HFFc6 (cell line): ENCODE results near the gene SMIM35. TPM values are rescaled to one million over a fixed set of nuclear protein-coding genes. Genes with fewer than 3 reads are reported as not detected.

Source experiments
- DNase-seq: peaks from one replicate; pipeline ENCODE4 v3.0.0-alpha.2; 2018
- H3K27ac Mint-ChIP-seq: 2 replicates; pipeline ENCODE4 v1.8.0; 2020; ENCODE audit warnings: mild to moderate bottlenecking, mixed read lengths
- H3K27me3 Mint-ChIP-seq: 2 replicates; pipeline ENCODE4 v1.8.0; 2021; ENCODE audit warnings: mild to moderate bottlenecking, moderate library complexity, mixed read lengths; ENCODE audit not compliant: insufficient read depth
- H3K36me3 Mint-ChIP-seq: 2 replicates; pipeline ENCODE4 v1.8.0; 2021; ENCODE audit warnings: low read depth, mixed read lengths
- H3K4me1 Mint-ChIP-seq: 2 replicates; pipeline ENCODE4 v1.8.0; 2020; ENCODE audit warnings: low read depth, mixed read lengths
- H3K4me3 Mint-ChIP-seq: 2 replicates; pipeline ENCODE4 v1.8.0; 2020; ENCODE audit warnings: mild to moderate bottlenecking, moderate library complexity, mixed read lengths
- H3K9me3 Mint-ChIP-seq: 2 replicates; pipeline ENCODE4 v1.8.0; 2020; ENCODE audit warnings: mild to moderate bottlenecking, mixed read lengths
- total RNA-seq, 6 experiments: library from RNA; stranded (reverse); fragmentation: NEBNext Ultra II Directional; extraction: Animal tissue kit (Norgen Biotek cat#: 25700); gene quantifications; 2 replicates in 1 of 6; 3 replicates in 5 of 6; pipeline ENCODE4 v1.2.3, GENCODE V29; 2021
- TF ChIP-seq, protein P1 (sequence below): fragments of 200-600 bp; sonication (generic); IDR thresholded peaks from 2 replicates; pipeline ENCODE4 v1.5.0; 2021; ENCODE audit warnings: antibody characterized with exemption, mild to moderate bottlenecking

Gene SMIM35
- total RNA-seq, 6 experiments from 2014 or later: not detected

DNA sequence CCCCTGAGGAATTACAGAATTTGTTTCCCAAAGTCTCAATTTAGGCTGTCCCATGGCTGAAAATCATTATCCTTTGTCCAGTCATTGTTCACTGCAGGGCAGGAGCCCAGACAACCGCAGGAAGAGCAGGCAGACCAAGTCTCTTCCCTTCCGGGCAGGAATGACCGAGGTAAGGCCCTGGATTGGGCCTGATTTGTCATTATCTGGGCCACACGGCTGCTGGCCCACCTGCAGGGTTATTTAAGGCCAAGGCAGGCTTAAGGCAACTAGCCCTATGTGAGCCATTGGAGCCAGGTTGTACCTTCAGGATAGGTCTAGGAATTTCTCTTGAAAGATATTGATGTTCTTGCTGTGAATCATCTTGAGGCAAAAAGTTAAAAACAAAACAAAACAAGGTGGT, 110.3 kb downstream of the SMIM35 start:
- Mint-ChIP-seq H3K27ac (no peak overlapping the region), H3K4me3 (no peak overlapping the region), H3K9me3 (no peaks in the 10 kb centered on the region), H3K36me3 (no peaks in the 10 kb centered on the region), H3K4me1 (0 out of 2 replicates have a peak, but pooled peaks cover 4% of the 10 kb centered on the region), H3K27me3 (peaks cover 30% of the 10 kb centered on the region)
- DNase-seq: no peak
- TF ChIP-seq, protein P1, sequence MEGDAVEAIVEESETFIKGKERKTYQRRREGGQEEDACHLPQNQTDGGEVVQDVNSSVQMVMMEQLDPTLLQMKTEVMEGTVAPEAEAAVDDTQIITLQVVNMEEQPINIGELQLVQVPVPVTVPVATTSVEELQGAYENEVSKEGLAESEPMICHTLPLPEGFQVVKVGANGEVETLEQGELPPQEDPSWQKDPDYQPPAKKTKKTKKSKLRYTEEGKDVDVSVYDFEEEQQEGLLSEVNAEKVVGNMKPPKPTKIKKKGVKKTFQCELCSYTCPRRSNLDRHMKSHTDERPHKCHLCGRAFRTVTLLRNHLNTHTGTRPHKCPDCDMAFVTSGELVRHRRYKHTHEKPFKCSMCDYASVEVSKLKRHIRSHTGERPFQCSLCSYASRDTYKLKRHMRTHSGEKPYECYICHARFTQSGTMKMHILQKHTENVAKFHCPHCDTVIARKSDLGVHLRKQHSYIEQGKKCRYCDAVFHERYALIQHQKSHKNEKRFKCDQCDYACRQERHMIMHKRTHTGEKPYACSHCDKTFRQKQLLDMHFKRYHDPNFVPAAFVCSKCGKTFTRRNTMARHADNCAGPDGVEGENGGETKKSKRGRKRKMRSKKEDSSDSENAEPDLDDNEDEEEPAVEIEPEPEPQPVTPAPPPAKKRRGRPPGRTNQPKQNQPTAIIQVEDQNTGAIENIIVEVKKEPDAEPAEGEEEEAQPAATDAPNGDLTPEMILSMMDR: no peak

DNA sequence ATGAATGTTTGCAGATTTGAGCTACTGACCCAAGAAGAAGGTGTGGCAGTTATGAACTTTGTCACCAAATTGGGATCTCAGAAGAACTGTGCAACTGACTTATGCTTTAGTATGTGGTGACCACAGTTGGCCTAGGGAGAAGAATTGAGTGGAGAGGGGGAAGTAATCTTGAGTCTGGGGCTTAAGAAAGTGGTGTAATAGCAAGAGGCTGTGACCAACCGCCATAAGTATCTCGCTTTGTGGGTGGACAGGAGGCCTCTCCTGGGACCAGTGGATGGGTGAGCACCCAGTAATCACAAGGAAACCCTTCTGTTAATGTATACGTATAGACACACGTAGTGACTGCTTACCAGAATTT, 113.3 kb downstream of the SMIM35 start:
- H3K9me3 Mint-ChIP-seq: no peaks in the 10 kb centered on the region
- no peak for DNase-seq
- H3K4me1 Mint-ChIP-seq: 0 out of 2 replicates have a peak, but pooled peaks cover 4% of the 10 kb centered on the region
- TF ChIP-seq, protein P1: no peak
- H3K36me3 Mint-ChIP-seq: no peaks in the 10 kb centered on the region
- no peak overlapping the region for H3K27ac Mint-ChIP-seq
- H3K27me3 Mint-ChIP-seq: peaks cover 33% of the 10 kb centered on the region
- H3K4me3 Mint-ChIP-seq: no peak overlapping the region

DNA sequence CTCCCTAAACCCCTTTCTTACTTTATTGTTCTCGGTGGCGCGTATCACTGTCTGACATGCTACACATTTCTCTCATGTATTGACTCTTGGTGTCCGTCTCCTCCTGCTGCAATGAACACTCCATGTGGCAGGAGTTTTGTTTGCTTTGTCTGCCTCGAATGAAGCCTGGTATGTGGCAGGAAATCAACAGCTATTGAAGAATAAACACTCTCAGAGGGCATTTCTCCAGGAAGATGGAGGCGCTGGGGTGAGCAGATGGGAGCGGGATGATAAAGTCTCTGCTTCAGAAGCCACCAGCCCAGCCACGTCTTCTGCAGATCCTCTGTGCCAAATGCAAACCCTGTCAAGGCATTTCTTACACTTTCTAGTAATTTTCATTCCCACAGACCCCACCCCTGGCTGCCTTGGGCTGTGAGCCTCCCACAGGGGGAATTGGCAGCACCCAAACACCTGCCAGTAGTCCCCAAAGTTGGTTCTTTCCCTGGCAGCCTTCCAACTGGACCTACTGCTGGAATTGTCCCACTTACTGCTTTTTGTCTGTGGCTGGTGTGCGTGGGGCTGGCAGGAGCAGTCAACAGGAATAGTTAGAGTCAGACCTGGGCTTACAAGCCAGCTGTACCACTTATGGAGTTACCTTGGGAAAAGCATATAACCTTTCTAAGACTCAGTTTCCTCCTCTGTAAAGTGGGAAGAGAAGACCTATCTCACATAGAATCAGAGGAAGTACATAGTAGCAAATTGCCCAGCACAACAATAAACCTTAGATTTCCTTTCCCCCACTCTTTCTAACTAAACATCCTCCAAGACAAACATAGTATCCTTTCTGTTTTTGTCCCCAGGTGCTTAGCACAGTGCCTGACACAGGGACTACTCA, 113.9 kb downstream of the SMIM35 start:
- Mint-ChIP-seq H3K4me1 (0 out of 2 replicates have a peak, but pooled peaks cover 4% of the 10 kb centered on the region), H3K4me3 (no peak overlapping the region), H3K9me3 (no peaks in the 10 kb centered on the region), H3K36me3 (no peaks in the 10 kb centered on the region), H3K27ac (no peak overlapping the region), H3K27me3 (peaks cover 37% of the 10 kb centered on the region)
- TF ChIP-seq, protein P1: no peak
- DNase-seq: no peak

DNA sequence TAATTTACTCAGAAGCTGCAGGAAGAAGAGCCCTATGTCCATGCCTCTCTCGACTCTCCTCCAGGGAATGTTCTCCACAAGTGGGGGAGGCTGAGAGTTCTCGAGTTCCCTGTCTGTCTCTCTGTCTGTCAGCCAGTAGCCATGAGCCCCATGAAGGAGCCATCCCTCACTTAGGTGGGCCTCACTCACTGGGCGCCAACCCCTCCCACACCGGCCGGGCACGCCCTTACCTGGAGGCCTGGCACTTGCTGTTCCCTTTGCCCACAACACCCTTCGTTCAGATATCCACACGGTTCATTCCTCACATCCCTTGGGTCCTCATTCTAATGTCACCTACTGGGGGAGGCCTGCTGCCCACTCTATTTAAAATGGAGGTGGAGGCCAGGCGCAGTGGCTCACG, 114.7 kb downstream of the SMIM35 start:
- H3K36me3 Mint-ChIP-seq: no peaks in the 10 kb centered on the region
- 0 out of 2 replicates have a peak, but pooled peaks cover 4% of the 10 kb centered on the region for H3K4me1 Mint-ChIP-seq
- H3K4me3 Mint-ChIP-seq: no peak overlapping the region
- no peak for DNase-seq
- TF ChIP-seq, protein P1: no peak
- H3K27ac Mint-ChIP-seq: no peak overlapping the region
- H3K9me3 Mint-ChIP-seq: no peaks in the 10 kb centered on the region
- peaks cover 33% of the 10 kb centered on the region for H3K27me3 Mint-ChIP-seq

DNA sequence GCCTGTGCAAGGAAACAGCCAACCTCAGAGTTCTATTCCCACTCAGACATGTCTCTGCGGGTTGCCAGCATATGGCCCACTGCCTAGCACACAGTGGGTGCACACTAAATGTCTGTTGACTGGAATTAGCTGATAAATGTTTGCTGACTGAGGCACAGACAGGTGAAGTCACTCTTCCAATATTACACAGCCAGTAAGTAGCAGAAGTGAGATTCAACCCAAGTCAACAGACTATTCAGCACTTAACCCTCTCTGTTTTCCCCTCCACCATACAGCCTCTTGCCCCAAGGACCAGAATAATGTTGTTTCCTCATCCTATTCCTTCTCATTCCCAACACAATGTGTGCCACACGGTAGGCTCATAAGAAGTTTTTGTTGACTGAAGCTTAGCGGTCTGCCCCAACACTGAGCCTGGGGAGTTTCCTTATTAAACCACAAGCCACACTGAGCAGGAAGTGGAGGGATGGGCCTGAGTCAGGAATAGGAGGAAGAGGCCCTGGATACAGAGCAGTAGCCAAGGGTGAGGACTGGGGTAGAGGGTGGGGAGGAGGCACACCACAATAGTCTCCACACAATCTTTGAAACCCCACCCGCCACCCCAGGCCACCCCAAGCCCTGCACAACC, 116.3 kb downstream of the SMIM35 start:
- no peak overlapping the region for H3K4me3 Mint-ChIP-seq
- TF ChIP-seq, protein P1: no peak
- H3K9me3 Mint-ChIP-seq: no peaks in the 10 kb centered on the region
- H3K27ac Mint-ChIP-seq: no peak overlapping the region
- H3K4me1 Mint-ChIP-seq: 0 out of 2 replicates have a peak, but pooled peaks cover 4% of the 10 kb centered on the region
- peaks cover 22% of the 10 kb centered on the region for H3K27me3 Mint-ChIP-seq
- no peak for DNase-seq
- H3K36me3 Mint-ChIP-seq: no peaks in the 10 kb centered on the region
